ENCODE measurements around the gene DMGDH.
"Not testable (repeated sequence)": the region's sequence is repeated elsewhere in the genome, so short reads cannot be mapped to it uniquely, and the experiment has no call there.

DMGDH gene

DNA sequence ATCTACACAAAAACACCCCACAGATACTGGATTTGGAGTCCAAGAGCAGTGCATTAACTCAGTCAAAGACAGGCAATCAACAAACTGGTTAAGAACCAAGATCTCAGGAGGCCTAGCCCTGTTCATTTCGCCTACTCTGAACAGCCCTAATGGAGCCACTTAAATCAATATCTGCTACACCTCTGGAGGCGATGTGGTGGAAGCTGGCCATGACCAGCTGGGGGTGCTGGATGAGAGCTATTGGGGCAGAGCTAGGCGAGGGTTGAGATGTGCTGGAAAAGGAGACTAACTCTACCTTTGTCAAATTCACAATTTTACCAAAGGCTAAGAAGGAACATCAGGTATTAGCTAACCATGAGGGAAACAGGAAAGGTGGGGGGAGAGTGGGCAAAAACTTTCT is 61.1 kb downstream of the DMGDH start:
- no peak for DNase-seq

DNA sequence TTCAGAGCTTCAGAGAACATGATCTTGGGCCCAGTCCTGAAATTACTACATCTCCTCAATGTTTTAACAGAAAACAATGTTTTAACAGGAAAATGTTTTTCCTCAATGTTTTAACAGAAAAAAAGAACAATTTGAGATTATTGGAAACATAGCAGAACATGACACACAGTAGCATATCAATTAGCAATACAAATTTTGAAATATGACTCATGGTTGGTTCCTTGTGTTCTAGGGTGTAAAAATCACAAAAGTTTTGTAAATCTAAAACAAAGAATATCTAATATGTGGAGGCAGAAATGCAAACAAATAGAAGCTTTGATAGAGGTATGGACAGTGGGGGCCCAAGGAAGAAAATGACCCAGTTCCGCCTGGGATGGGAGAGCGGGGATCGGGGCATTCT is 61.6 kb downstream of the DMGDH start:
- no peak for DNase-seq

DNA sequence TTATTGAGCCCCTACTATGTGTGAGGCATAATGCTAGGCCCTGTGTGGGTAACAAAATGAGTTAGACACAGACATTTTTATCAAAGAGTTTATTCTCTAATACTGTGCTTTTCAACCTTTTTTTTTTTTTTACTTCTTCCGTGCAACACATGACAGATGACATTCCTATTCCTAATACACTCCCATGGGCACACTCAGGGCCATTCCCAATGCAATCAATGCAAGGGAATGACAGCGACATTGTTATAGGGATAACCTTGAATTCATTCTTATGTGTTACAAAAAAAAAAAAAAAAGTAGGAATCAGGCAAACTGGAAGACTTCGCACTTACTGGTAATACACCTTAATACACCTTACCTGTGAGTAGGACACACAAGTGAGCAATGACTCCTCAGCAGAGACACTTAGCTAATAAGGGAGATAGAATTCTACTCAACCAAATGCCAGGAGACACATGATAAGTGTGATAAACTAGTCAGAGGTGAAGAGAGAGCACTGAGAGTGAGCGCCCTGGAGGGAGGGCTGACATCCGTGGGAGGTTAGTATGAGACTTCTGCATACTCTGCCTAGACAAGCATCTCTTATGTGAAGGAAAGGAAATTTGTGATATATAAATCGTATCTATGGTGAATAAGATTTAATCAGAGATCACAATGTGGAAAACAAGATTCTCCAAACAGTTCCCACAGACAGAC is 63.4 kb downstream of the DMGDH start:
- no peak for DNase-seq

DNA sequence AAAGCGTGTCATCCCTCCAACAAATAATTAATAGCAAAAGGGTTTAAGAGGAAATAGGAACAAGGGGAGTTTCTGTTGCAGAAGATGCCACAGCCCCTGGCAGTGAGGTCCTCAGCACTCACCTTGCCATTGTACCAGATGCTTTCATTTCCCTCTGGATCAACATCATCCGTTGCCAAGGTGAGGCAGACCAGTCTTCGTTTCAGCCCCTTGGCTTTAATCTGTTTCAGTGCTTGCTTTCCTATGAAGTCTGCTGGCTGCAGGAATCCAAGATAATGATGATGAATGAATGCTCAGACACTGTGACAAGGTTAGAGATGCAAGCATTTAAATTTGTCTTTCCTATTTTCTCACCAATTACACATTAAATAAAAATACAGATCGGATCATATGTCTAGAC is 64.3 kb downstream of the DMGDH start:
- DNase-seq, result no peak

DNA sequence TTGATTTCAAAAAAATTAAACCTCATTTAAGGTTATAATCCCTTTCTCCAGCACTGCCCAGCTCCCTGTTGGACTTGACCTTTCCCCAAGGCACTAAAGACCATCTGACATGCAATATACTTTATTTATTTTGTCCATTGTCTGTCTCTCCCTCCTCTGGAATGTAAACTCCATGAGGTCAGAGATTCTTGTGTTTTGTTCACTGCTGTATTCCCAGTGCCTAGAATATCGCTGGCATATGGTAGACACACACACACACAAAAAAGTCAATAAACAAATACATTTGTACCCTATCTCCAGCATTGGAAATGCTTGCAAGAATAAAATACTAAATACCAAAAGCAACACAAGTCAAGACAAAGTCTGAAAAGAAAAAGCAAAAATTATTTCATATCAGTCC is 67.1 kb downstream of the DMGDH start:
- DNase-seq, result peak; percentile 20

DNA sequence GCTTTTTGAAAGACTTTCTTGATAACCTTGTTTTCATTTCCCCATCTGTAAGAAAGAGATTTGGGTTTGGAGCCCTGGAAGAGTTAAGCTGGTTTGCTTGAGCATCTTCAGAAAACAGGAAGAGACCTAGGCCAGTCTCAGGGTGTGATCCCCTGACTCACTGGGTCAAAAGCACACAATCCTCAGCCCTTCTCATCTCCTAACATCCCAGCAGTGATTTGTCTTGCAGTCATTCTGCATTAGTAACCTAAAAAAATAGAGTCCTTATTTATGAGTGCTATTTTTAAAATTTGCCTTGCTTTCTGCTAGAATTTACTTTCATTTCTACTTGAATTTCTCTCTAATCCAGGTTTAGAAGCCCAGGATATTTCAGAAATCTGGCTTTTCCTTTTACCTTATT is 68.0 kb downstream of the DMGDH start:
- peak; percentile 35 for DNase-seq

DNA sequence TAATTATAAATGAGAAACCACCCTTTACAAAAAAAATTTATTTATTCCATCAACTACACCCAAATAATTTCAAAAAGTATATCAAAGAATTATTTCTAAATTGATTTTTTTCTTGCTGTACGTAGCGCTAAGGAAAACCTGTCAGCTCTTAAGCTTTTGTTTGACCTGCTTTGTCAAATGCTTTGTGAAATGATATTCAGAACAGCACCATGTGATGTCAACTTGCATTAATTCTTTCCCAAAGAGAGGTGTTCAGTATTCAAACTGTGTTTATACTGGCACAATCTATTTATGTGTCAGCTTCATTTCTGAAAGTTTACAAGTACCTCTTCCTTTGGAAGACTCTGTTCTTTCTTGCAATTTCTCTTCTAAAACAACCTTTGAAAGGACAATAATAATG is 72.4 kb downstream of the DMGDH start:
- DNase-seq, result no peak

DNA sequence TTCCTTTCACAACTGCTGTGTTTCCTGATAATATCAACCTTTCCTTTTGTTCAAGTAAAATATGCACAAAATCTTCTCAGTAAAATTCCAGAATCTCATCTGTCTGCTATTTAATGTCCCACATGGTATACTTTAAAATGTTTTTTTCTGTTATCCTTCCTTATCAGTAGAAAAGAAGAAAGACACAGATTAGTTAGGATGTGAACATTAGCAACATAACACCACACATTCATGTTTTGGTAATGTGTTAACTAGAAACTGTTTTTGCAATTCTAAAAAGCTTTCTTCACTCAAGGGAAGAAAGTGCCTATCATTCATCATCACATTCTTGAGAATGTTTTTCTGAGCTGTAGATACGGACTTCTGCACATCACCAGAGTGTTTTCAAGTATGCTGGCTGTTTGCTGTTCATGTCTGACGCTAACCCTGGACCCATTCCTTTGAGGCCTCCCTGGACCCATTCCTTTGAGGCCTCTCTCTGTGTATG is 73.9 kb downstream of the DMGDH start:
- no peak for DNase-seq

DNA sequence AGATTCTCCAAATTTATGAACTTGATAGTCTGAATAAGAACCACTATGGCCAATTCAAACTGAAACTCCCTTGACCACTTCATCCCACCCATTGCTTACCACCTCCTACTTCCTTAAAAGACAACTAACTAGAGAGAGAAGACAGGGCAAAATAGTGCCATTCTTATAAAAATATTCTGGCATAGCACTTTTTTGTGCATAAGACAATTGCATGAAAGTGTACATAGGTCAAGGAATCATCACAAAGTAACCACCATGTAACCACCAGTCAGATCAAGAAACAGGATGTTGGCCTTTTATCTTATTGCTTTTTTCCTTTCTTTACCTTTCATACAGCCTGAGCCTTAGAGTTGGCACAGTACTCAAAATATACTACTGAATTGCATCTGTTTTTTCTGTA is 76.3 kb downstream of the DMGDH start:
- no peak for DNase-seq

DNA sequence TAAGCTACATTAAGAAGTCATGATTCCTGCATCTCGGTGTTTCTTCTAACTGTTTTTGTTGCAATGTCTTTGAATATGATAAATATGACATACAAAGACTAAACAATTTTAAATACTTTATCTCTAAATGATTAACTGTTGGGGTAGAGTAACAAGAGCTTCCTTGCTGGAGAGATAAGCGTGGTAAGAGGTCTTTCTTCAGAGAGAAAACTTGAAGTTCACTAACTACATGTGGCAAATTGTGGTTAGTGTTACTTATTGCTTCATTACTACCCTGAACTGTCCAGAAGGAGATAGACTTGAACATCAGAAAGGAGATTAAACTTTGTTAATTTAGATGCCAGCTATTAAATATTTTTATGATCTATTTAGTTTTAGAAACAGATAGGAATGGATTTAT is 77.3 kb downstream of the DMGDH start:
- DNase-seq, result no peak

DNA sequence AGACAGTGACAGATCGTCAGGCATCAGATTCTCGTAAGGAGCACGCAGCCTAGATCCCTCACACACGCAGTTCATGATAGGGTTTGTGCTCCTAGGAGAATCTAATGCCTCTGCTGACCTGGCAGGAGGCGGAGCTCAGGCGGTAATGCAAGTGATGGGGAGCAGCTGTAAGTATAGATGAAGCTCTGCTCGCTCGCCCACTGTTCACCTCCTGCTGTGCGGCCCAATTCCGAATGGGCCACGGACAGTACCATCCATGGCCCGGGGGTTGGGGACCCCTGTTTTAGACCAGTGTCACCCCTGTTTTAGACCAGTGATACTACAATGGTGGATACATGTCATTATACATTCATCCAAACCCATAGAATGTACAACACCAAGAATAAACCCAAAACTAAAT is 80.4 kb downstream of the DMGDH start:
- DNase-seq, result no peak

DNA sequence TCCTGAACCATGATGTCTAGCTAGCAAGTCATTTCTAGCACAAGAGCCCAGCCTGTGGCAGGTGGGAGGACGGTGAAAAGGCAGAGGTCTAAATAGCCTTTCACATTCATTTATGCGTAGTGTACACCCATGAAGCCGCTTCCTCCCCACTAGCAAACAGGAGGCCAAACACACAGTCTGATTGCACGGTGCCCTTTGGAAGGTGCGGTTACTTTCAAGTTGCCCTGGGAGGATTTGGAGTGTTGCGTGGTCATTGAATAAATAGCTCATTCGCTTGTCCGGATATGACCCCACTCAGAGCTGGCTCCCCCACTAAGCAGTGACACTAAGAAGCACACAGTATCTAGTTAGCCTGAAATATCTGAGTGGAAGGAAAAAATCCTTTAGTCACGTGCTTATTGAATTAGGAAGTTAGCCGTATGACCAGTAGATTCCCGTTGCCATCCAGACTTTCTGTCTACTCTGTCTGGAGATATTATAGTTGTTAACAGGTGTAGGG is 83.7 kb downstream of the DMGDH start:
- DNase-seq, result peak; percentile 57

DNA sequence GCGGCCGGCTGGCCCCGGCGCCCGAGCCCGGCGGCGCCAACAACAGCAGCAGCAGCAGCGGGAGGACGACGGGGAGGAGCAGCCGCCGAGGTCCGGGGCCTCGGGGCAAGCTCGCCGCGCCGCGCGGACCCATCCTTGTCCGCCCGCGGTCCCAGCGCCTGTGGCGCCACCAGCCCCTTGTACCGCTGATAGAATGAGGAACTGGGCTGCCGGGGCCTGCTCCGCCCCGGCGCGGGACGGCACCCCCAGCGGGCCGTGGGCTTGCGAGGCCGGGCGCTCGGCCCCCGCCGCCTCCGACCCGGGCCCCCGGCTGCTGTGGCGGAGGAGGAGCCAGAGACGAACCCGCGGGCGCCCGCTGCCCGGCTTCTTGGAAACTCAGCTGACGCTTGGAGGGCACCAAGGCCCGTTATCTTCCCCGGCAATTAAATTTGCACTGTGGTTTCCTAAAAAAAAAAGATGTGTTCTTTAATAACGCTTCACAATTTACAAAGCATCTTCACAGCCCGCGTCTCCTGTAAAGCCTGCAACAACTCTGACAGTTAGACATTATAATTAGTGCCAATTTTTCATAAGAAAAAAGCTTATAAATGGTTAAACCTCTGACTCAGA is 84.3 kb downstream of the DMGDH start, which contains the start of gene ARSB:
Gene ARSB, minus strand, starts transcription at position 195 of the 609 bp plus-strand sequence. Its CDS starts 62 bp downstream, at position 133.
- DNase-seq, result peak; percentile 62

DNA sequence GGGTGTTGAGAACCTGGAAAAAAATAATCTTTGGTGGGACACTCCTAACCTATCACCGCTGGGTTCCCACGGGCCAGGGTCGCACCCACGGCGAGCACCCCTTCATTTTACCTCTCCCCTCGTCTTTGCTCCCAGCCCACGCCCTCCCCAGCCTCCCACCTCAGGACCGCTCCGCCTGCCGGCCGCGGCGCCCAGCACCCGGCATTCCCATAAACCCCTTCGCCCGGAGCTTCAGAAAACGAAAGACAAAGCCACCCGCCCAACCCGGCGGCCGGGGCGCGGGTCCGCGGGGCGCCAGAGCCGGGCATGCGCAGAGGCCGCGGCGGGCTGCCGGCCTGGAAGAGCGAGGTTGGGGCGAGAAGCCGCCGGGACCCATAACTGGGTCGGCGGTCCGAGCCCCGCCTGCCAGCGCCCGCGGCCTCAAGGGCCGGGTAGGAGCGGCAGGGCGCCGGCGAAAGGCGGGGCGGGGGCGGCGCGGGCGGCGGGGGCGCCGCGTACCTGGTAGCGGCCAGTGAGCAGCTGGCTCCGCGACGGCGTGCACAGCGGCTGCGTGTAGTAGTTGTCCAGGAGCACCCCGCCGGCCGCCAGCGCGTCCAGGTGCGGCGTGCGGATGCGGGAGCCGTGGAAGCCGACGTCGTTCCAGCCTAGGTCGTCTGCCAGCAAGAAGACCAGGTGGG is 84.9 kb downstream of the DMGDH start:
- peak; percentile 91 for DNase-seq

DNA sequence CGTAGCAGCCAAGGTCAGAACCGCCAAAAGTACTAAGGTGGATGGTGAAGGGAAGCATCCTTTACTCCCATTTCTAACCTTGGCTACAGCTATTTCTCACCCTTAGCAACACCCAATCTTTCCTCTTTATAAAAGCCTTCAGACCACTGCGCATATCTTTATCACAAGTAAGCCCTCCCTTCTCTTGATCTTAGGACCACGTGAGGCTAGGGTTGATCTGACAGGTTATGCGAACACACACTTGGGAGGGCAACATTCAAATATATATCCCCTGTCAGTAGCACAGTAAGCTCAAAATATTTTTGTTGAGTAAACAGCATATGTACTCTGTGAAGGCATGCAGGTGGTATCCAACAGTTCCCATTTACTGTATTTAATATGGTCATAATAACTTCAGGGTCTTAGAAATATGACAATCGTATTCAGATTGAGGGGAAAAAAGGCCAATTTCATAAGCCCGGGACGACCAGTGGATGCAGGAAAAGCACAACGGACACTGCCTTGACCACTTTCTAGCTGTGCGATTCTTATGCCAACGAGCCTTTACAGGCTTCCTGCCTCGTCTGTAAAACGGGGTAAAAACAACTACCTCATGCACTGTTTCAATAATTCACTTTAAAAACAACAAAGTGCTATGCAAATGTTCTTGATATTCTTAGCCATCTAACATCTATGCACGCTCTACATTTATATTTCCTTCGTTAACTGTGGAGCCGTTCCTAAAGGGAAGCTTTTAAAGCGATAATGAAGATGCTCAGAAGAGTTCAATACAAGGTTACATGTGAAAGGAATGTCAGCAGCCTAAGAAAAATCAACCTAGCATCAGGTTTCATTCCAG is 85.7 kb downstream of the DMGDH start:
- peak; percentile 43 for DNase-seq

DNA sequence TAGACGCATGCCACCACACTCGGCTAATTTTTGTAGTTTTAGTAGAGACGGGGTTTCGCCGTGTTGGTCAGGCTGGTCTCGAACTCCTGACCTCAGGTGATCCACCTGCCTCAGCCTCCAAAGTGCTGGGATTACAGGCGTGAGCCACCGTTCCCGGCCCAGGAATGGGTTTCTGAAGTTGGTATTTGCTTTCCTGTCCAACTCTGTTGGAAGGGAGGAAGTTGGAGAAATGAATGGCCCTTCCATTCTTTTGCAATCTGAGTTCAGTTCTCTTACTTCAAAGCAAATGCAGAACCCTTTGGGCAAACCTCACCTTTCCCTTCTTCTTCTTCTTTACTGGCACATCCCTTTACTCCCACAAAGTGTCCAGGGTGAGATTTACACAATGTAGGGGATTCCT is 86.3 kb downstream of the DMGDH start:
- DNase-seq, result not testable (repeated sequence)

DNA sequence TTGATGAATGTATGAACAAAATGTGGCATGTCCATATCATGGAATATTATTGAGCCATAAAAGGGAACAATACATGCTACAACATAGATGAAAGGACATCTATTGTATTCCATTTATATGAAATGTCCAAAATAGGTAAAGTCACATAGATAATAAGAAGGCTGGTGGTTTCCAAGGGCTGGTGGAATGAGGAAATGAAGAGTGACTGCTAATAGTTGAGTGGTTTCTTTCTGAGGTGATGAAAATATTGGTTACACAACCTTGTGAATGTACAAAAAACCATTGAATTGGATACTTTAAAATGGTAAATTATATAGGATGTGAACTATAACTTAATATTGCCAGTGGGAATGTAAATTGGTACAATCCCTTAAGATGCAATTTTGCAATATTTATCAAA is 89.6 kb downstream of the DMGDH start:
- no peak for DNase-seq

DNA sequence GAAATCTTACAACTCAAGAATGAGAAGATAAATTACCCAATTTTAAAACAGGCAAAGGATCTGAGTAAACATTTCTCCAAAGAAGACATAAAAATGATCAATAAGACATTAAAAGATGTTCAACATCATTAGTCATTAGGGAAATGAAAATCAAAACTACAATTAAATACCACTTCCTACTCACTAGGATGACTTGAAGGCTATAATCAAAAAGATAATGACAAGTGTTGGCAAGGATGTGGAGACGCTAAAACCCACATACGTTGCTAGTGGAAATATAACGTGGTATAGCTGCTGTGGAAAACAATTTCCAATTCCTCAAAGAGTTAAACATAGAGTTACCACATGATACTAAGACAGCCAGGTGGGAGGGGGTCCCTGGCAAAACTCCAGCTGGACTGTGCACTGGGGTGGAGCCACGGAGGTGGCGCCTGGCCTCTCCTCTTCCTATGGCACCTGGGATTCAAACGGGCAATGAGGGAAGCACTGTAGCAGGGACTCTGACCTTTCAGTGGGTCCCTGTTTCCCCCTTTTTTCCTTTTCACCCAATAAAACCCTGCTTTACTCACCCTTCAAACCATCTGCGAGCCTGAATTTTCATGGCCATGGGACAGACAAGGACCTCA is 90.2 kb downstream of the DMGDH start:
- DNase-seq, result no peak

DNA sequence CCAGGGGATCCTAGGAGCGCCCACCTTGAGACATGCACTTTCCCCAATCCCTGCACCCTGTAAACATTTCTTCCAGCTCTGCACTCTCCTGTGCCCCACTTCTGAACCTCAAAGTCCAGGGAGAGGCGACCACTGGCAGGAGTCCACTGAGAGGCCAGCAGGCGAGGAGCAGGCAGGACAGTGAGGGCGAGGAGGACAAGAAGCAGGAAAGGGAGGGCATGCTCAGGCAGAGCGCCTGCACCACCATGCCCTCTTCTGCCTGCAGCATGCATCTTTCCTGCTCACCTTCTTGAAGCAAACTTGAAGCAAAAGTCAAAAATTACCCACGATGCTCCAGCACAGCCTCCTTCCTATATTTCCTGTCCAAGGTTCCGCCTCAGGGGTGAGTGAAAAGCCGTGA is 94.4 kb downstream of the DMGDH start:
- DNase-seq, result no peak

DNA sequence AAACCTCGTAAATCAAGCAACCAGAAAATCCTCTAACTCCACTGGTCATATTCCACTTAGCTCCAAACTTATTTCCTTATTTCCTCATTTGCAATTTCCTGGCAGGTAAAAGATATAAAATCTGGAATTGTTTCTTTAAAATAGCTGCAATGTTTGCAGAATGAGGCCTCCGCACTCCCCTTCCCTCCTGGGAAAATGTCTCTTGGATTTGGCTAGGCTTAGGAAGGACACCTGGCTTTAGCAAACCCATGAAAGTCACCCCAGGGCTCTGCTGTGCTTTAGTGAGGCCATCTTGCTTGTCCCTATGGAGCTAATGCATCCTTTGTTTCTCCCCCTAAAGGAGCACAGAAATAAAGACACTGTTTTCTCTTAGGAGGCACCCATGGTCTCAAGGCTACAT is 94.9 kb downstream of the DMGDH start:
- DNase-seq, result no peak

DNA sequence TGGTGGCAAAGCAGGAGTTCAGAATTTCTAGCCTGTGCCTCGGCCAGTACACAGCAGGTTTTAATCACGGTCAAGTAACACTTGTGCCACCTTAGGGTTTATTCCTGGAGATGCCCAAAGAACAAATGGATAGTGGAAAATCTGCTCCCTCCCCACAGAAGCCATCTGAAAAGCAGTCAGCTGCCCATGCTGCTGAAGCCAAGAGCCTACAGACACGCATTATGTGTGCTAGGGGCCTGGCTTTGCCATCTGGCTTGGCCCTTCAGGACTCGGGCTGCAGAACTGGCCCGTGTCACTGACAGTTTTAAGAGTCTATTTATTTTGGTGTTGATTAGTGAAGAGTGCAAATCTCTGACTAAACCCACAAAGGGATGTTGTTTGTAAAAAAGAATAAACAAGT is 95.5 kb downstream of the DMGDH start:
- no peak for DNase-seq

DNA sequence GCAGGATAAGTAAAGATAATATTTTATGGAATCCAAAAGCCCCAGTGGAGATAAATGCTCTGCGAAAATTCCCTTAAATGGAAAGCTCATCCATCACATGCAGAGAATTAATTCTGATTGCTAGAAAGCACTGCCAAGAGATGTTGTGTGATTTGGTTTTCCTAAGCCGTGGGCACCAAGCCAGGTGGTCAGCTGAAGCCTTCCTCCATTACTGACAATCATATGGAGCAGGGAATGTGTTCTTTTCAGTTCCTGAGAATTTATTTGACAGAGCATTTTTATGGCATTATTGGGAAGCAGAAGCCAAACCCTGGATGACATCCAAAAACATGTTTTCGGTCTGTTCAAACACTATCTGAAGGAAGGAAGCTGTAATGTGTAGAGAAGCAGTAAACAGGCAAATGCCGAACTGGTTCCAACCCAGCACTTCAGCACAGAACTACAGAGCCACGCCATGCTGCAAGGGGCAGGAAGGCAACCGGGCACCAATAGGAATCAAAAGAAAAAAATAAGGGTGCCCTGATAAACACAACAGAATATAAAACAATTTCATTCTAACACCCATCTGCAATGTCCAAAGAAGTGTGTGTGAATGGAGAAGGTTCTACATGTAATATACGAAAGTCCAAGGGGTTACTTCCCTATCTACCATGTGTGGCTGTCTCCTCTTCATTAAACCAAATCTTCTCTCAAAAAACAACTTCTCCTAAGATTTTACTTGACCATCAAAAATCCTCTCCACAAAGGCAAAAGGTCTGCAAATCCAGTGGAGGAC is 96.6 kb downstream of the DMGDH start:
- DNase-seq, result peak; percentile 40

Data from EL (cell line).